NCI-H345 (cell line): Measurements from ENCODE around the gene RTF1.

Experiments used
- DNase-seq: peaks from one replicate; lab custom pipeline; 2025; lab: John Stamatoyannopoulos, UW

The RTF1 gene

GRCh38 chr15:41506796-41507341, 90.0 kb downstream of the RTF1 start:
- no peak for DNase-seq

GRCh38 chr15:41507820-41508290, 91.0 kb downstream of the RTF1 start:
- no peak for DNase-seq

GRCh38 chr15:41510728-41511127, 93.8 kb downstream of the RTF1 start:
- DNase-seq = no peak

- no peak for DNase-seq
Observed at GRCh38 chr15:41511331-41511898, 94.5 kb downstream of the RTF1 start.

GRCh38 chr15:41511899-41512369, 95.0 kb downstream of the RTF1 start:
- DNase-seq = no peak

GRCh38 chr15:41512512-41512939, 95.6 kb downstream of the RTF1 start:
- no peak for DNase-seq

GRCh38 chr15:41512940-41513505, 96.1 kb downstream of the RTF1 start:
- peak; percentile 4 for DNase-seq

- no peak for DNase-seq
Observed at GRCh38 chr15:41513506-41514227, 96.8 kb downstream of the RTF1 start, which contains the start of gene LTK. TSS of gene LTK (minus strand) at chr15:41513827. CDS start at chr15:41513709, 118 bp downstream.

GRCh38 chr15:41517895-41518449, 101.1 kb downstream of the RTF1 start:
- no peak for DNase-seq

GRCh38 chr15:41520636-41521035, 103.7 kb downstream of the RTF1 start:
- DNase-seq = no peak

- DNase-seq = no peak
Observed at GRCh38 chr15:41521614-41522013, 104.7 kb downstream of the RTF1 start.

- DNase-seq = no peak
Observed at GRCh38 chr15:41523097-41523496, 106.2 kb downstream of the RTF1 start.

GRCh38 chr15:41530363-41530956, 113.6 kb downstream of the RTF1 start:
- DNase-seq = no peak
